ENCODE measurements around the gene MOB2.
A peak's percentile ranks its signal among the peaks of the same experiment; 100 is the strongest.

MOB2 gene

GRCh38 chr11:1507381-1508140, 21.0 kb upstream of the MOB2 start:
- no peaks in the 10 kb centered on the region for H3K9me3 Mint-ChIP-seq
- DNase-seq, result no peak
- TF ChIP-seq, protein P1, sequence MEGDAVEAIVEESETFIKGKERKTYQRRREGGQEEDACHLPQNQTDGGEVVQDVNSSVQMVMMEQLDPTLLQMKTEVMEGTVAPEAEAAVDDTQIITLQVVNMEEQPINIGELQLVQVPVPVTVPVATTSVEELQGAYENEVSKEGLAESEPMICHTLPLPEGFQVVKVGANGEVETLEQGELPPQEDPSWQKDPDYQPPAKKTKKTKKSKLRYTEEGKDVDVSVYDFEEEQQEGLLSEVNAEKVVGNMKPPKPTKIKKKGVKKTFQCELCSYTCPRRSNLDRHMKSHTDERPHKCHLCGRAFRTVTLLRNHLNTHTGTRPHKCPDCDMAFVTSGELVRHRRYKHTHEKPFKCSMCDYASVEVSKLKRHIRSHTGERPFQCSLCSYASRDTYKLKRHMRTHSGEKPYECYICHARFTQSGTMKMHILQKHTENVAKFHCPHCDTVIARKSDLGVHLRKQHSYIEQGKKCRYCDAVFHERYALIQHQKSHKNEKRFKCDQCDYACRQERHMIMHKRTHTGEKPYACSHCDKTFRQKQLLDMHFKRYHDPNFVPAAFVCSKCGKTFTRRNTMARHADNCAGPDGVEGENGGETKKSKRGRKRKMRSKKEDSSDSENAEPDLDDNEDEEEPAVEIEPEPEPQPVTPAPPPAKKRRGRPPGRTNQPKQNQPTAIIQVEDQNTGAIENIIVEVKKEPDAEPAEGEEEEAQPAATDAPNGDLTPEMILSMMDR (IDR thresholded peaks at IDR 0.05), result no peak
- no peaks in the 10 kb centered on the region for H3K36me3 Mint-ChIP-seq (ENCODE audit: low read depth)
- H3K27me3 Mint-ChIP-seq (ENCODE audit: low read depth, poor library complexity), result no peaks in the 10 kb centered on the region
- H3K4me3 Mint-ChIP-seq, result peak overlapping the region; percentile 28
- peaks cover 62% of the 10 kb centered on the region for H3K4me1 Mint-ChIP-seq
- no peak overlapping the region for H3K27ac Mint-ChIP-seq

GRCh38 chr11:1506981-1507380, 20.4 kb upstream of the MOB2 start:
- DNase-seq, result no peak
- no peaks in the 10 kb centered on the region for H3K9me3 Mint-ChIP-seq
- H3K27me3 Mint-ChIP-seq (ENCODE audit: low read depth, poor library complexity), result no peaks in the 10 kb centered on the region
- peaks cover 67% of the 10 kb centered on the region for H3K4me1 Mint-ChIP-seq
- peak overlapping the region; percentile 68 for H3K27ac Mint-ChIP-seq
- TF ChIP-seq, protein P1 (IDR thresholded peaks at IDR 0.05), result no peak
- no peaks in the 10 kb centered on the region for H3K36me3 Mint-ChIP-seq (ENCODE audit: low read depth)
- peak overlapping the region; percentile 20 for H3K4me3 Mint-ChIP-seq

GRCh38 chr11:1505480-1505879, 18.9 kb upstream of the MOB2 start:
- DNase-seq, result no peak
- H3K27ac Mint-ChIP-seq, result no peak overlapping the region
- H3K36me3 Mint-ChIP-seq (ENCODE audit: low read depth), result peaks cover 5% of the 10 kb centered on the region
- TF ChIP-seq, protein P1 (IDR thresholded peaks at IDR 0.05), result no peak
- no peak overlapping the region for H3K4me3 Mint-ChIP-seq
- H3K4me1 Mint-ChIP-seq, result peaks cover 67% of the 10 kb centered on the region
- no peaks in the 10 kb centered on the region for H3K27me3 Mint-ChIP-seq (ENCODE audit: low read depth, poor library complexity)
- H3K9me3 Mint-ChIP-seq, result no peaks in the 10 kb centered on the region

- H3K36me3 Mint-ChIP-seq (ENCODE audit: low read depth), result peaks cover 9% of the 10 kb centered on the region
- no peak overlapping the region for H3K27ac Mint-ChIP-seq
- no peaks in the 10 kb centered on the region for H3K27me3 Mint-ChIP-seq (ENCODE audit: low read depth, poor library complexity)
- no peak overlapping the region for H3K4me3 Mint-ChIP-seq
- no peak for DNase-seq
- TF ChIP-seq, protein P1 (IDR thresholded peaks at IDR 0.05), result no peak
- H3K4me1 Mint-ChIP-seq, result peaks cover 67% of the 10 kb centered on the region
- H3K9me3 Mint-ChIP-seq, result no peaks in the 10 kb centered on the region
Observed at GRCh38 chr11:1504581-1505290, 18.2 kb upstream of the MOB2 start.

DNA sequence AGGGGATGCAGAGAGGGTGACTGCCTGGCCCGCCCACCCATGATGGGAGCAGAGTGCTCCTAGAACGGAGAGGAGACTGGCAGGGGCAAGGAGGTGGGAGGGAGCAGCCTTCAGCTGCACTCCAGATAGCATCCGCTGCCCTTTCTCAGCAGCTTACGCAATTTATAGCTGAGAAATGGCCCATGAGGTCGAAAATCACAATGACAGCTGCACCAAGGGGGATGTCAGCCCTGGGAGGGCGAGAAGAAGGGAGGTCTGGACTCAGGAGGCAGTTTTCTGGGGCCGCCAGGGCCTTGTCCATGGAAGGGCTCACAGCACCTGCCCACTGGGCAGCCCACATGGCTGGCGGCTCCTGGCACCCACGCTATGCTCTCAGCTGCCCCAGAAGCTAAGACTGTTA, 17.6 kb upstream of the MOB2 start:
- TF ChIP-seq, protein P1 (IDR thresholded peaks at IDR 0.05), result no peak

More for the DNA sequence above, 17.6 kb upstream of the MOB2 start:
- no peaks in the 10 kb centered on the region for H3K27me3 Mint-ChIP-seq (ENCODE audit: low read depth, poor library complexity)
- no peak overlapping the region for H3K4me3 Mint-ChIP-seq
- no peak overlapping the region for H3K27ac Mint-ChIP-seq
- peaks cover 61% of the 10 kb centered on the region for H3K4me1 Mint-ChIP-seq
- peaks cover 10% of the 10 kb centered on the region for H3K36me3 Mint-ChIP-seq (ENCODE audit: low read depth)
- peaks cover under 1% of the 10 kb centered on the region for H3K9me3 Mint-ChIP-seq
- DNase-seq, result no peak
